Liver (tissue), 9 donors: ENCODE results near the gene HAPLN2. TPM values are rescaled to one million over a fixed set of nuclear protein-coding genes. Genes with fewer than 3 reads are reported as not detected.

Source experiments
- DNase-seq: peaks from one replicate; pipeline ENCODE4 v3.0.0-alpha.2; 2017; ENCODE audit warnings: low spot score
- H3K27ac ChIP-seq, 2 donors: one replicate each; pipeline ENCODE4 v1.7.0; 2013; ENCODE audit warnings: inconsistent platforms in 2 of 2, low read length in 2 of 2, control low read depth in 1 of 2, low read depth in 1 of 2, mild to moderate bottlenecking in 1 of 2
- H3K27me3 ChIP-seq, 4 donors: one replicate each; pipeline versions ENCODE4 v1.6.1 to v1.7.0; 2013; ENCODE audit warnings: low read length in 3 of 4, inconsistent platforms in 1 of 4, mild to moderate bottlenecking in 1 of 4, moderate library complexity in 1 of 4; ENCODE audit not compliant: control insufficient read depth in 4 of 4, insufficient read depth in 4 of 4
- H3K36me3 ChIP-seq, 4 donors: one replicate each; pipeline versions ENCODE4 v1.6.1 to v1.7.0; 2013; ENCODE audit warnings: low read length in 3 of 4, mild to moderate bottlenecking in 3 of 4, low read depth in 1 of 4, moderate library complexity in 1 of 4; ENCODE audit not compliant: control insufficient read depth in 4 of 4, insufficient read depth in 3 of 4
- H3K4me1 ChIP-seq, 4 donors: one replicate each; pipeline versions ENCODE4 v1.6.1 to v1.7.0; 2013; ENCODE audit warnings: low read length in 3 of 4, mild to moderate bottlenecking in 3 of 4, moderate library complexity in 1 of 4; ENCODE audit not compliant: control insufficient read depth in 4 of 4, insufficient read depth in 4 of 4
- H3K4me3 ChIP-seq, 3 donors: one replicate each; pipeline versions ENCODE4 v1.6.1 to v1.7.0; 2013; ENCODE audit warnings: low read length in 3 of 3, control low read depth in 1 of 3, low read depth in 1 of 3, mild to moderate bottlenecking in 1 of 3
- H3K9ac ChIP-seq, 2 donors: one replicate each; pipeline ENCODE4 v1.7.0; 2013; ENCODE audit warnings: low read length in 2 of 2, mild to moderate bottlenecking in 2 of 2, moderate library complexity in 2 of 2, control low read depth in 1 of 2, low read depth in 1 of 2
- H3K9me3 ChIP-seq, 4 donors: one replicate each; pipeline versions ENCODE4 v1.6.1 to v1.7.0; 2013; ENCODE audit warnings: low read length in 3 of 4; ENCODE audit not compliant: control insufficient read depth in 4 of 4
- EGR1 ChIP-seq, 2 donors: IDR thresholded peaks; 2 replicates each; pipeline ENCODE4 v1.6.1; 2016 to 2018; ENCODE audit warnings: antibody characterized with exemption in 2 of 2, low read depth in 2 of 2
- GABPA ChIP-seq, 2 donors: IDR thresholded peaks in 1 of 2; conservative IDR thresholded peaks in 1 of 2; 2 replicates each; pipeline ENCODE4 v1.6.1; 2016; ENCODE audit warnings: antibody characterized with exemption in 2 of 2, mild to moderate bottlenecking in 1 of 2, moderate library complexity in 1 of 2
- HNF4A ChIP-seq, 2 donors: conservative IDR thresholded peaks; 2 replicates each; pipeline ENCODE4 v1.6.1; 2016; ENCODE audit warnings: antibody characterized with exemption in 2 of 2, mild to moderate bottlenecking in 2 of 2
- RAD21 ChIP-seq, 2 donors: IDR thresholded peaks; 2 replicates each; pipeline ENCODE4 v1.6.1; 2016; ENCODE audit warnings: antibody characterized with exemption in 2 of 2, mild to moderate bottlenecking in 2 of 2
- RXRA ChIP-seq, 2 donors: IDR thresholded peaks; 2 replicates each; pipeline ENCODE4 v1.6.1; 2017 to 2018; ENCODE audit warnings: antibody characterized with exemption in 2 of 2, mild to moderate bottlenecking in 1 of 2
- SP1 ChIP-seq: IDR thresholded peaks from 2 replicates; pipeline ENCODE4 v1.6.1; 2018; ENCODE audit warnings: antibody characterized with exemption, mild to moderate bottlenecking
- YY1 ChIP-seq: IDR thresholded peaks from 2 replicates; pipeline ENCODE4 v1.6.1; 2016; ENCODE audit warnings: antibody characterized with exemption, mild to moderate bottlenecking
- ZBTB33 ChIP-seq: IDR thresholded peaks from 2 replicates; pipeline ENCODE4 v1.6.1; 2016; ENCODE audit warnings: antibody characterized with exemption
- WGBS: extraction: QIAGEN DNeasy Blood & Tissue Kit; methylation state at CpG from one replicate; pipeline ENCODE4 v1.1.7; 2013; 5-methylcytosine and 5-hydroxymethylcytosine counted together
- polyA plus RNA-seq, 2 donors: library from polyadenylated mRNA; stranded (reverse) in 1 of 2; unstranded in 1 of 2; fragments of 200-250 nt in 1 of 2; fragments of >200 nt in 1 of 2; fragmentation: Nextera tagmentation in 1 of 2; extraction: Ambion mirVana in 1 of 2; gene quantifications; one replicate each; pipeline versions ENCODE4 v1.2.1 to v1.2.3, GENCODE V29; 2013 to 2015
- total RNA-seq, 2 donors: library from RNA; depleted of rRNA; stranded (reverse); fragments of >200 nt; gene quantifications; one replicate each; pipeline ENCODE4 v1.2.3, GENCODE V29; 2014
- TF ChIP-seq, protein P1 (sequence below): IDR thresholded peaks from 2 replicates; pipeline ENCODE4 v1.6.1; 2016; ENCODE audit warnings: antibody characterized with exemption
- TF ChIP-seq, protein P2 (sequence below): IDR thresholded peaks from 2 replicates; pipeline ENCODE4 v1.6.1; 2016; ENCODE audit warnings: antibody characterized with exemption, mild to moderate bottlenecking
- donor health status: healthy.
- donor health status: healthy.
- donor health status: healthy.
- donor health status: healthy.
- donor health status: healthy.

The HAPLN2 gene
- total and polyA plus RNA-seq, 4 donors = 0.03 to 0.08 TPM; not detected in 2

DNA sequence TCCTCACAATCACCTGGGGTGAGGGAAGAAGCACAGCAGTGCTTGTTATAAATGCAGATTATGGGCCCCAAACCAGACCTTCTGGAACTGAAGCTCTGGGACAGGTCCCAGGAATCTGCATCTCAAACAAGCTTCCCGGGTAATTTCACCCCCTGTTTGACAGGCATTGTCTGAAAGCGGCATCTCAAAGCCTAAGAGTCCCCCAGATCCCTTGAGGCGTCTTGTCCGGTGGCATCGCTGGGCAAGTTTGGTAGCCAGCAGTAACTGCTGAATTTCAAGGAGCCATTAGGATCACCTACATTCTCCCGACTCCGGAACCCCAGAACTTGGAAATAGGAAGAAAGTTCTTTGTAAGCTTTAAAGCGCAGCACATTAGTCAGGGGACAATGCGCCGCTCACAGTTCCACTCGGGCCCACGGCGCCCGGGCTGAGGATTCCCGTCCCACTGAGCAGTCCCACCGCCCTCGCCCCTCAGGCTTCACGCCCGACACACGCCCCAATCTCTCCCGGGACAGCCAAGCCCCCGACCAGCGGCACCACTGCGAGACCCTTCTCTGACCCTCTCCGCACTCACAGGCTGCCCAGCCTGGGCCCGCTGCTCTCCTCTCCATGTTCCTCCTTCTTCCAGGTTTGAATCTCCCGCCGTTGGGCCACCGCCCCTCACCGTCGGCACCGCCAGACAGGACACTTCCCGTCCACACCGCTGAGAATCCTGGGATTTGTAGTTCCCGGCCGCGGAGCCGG, 47.1 kb upstream of the HAPLN2 start, which contains the start of gene IQGAP3:
Gene IQGAP3 (minus strand): TSS at position 647 of the 744 bp plus-strand sequence. CDS start 36 bp downstream, at position 611.
- Histone ChIP-seq H3K9ac (no peak within 1 kb of the TSS), H3K27me3 (peaks cover 0 to 3% (median 0%) of the 10 kb centered on the region in 4 donors), H3K27ac (no peak within 1 kb of the TSS), H3K4me3 (peak within 1 kb of the TSS in 2 of 3 donors; percentile 21 to 29), H3K36me3 (no peaks in the 10 kb centered on the region), H3K4me1 (peaks cover 4 to 11% (median 6%) of the 10 kb centered on the region in 4 donors), H3K9me3 (no peaks in the 10 kb centered on the region)
- TF ChIP-seq RAD21 (IDR thresholded peaks at IDR 0.05) (peak in 1 of 2 donors; percentile 14), ZBTB33 (no peak), RXRA (IDR thresholded peaks at IDR 0.05) (no peak), YY1 (peak; percentile 31), GABPA (IDR thresholded peaks at IDR 0.05 in 1 of 2, conservative IDR thresholded peaks at IDR 0.05 in 1 of 2) (peak; percentile 12 to 85), SP1 (no peak), HNF4A (conservative IDR thresholded peaks at IDR 0.05) (no peak)
- TF ChIP-seq, protein P1, sequence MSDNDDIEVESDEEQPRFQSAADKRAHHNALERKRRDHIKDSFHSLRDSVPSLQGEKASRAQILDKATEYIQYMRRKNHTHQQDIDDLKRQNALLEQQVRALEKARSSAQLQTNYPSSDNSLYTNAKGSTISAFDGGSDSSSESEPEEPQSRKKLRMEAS = no peak
- WGBS = 2% methylated on average over 38 of the region's 38 CpGs
- DNase-seq = peak; percentile 85

DNA sequence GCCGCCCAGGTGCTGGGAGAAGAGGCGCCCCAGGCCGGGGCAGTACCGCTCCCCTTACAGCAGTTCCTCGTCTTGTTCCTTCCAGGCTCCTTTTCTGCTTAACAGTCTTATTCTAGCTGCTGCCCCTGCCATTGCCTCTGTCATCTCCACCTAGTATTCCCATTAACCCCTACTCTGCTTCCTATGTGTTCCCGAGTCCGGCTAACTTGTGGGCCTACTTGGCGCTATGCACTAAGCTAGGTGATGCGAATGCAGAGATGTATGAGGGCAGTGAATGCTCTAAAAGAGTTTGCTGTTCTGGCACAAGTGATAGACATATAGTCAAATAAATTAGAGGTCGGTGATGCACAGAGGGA, 46.6 kb upstream of the HAPLN2 start:
- DNase-seq = no peak
- no peaks in the 10 kb centered on the region for H3K36me3 ChIP-seq
- no peak for TF ChIP-seq EGR1 (IDR thresholded peaks at IDR 0.05; ENCODE audit: low read depth in 2 of 2)
- TF ChIP-seq RXRA (IDR thresholded peaks at IDR 0.05) = no peak
- TF ChIP-seq, protein P2, sequence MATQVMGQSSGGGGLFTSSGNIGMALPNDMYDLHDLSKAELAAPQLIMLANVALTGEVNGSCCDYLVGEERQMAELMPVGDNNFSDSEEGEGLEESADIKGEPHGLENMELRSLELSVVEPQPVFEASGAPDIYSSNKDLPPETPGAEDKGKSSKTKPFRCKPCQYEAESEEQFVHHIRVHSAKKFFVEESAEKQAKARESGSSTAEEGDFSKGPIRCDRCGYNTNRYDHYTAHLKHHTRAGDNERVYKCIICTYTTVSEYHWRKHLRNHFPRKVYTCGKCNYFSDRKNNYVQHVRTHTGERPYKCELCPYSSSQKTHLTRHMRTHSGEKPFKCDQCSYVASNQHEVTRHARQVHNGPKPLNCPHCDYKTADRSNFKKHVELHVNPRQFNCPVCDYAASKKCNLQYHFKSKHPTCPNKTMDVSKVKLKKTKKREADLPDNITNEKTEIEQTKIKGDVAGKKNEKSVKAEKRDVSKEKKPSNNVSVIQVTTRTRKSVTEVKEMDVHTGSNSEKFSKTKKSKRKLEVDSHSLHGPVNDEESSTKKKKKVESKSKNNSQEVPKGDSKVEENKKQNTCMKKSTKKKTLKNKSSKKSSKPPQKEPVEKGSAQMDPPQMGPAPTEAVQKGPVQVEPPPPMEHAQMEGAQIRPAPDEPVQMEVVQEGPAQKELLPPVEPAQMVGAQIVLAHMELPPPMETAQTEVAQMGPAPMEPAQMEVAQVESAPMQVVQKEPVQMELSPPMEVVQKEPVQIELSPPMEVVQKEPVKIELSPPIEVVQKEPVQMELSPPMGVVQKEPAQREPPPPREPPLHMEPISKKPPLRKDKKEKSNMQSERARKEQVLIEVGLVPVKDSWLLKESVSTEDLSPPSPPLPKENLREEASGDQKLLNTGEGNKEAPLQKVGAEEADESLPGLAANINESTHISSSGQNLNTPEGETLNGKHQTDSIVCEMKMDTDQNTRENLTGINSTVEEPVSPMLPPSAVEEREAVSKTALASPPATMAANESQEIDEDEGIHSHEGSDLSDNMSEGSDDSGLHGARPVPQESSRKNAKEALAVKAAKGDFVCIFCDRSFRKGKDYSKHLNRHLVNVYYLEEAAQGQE = no peak
- no peak for TF ChIP-seq HNF4A (conservative IDR thresholded peaks at IDR 0.05)
- no peak for TF ChIP-seq ZBTB33
- TF ChIP-seq YY1 = no peak
- TF ChIP-seq SP1 = no peak
- peaks cover 4 to 11% (median 6%) of the 10 kb centered on the region in 4 donors for H3K4me1 ChIP-seq
- H3K9ac ChIP-seq = no peak overlapping the region
- H3K27ac ChIP-seq = no peak overlapping the region
- 40% methylated on average over 10 of the region's 10 CpGs for WGBS
- H3K9me3 ChIP-seq = no peaks in the 10 kb centered on the region
- H3K27me3 ChIP-seq = peaks cover 0 to 3% (median 0%) of the 10 kb centered on the region in 4 donors
- peak overlapping the region in 1 of 3 donors; percentile 29 for H3K4me3 ChIP-seq
